NCI-H524 (cell line): ENCODE data around the gene TBCD.

ENCODE experiments used
- DNase-seq, 2 experiments: peaks; one replicate each; lab custom pipeline; 2025; lab: John Stamatoyannopoulos, UW

Gene TBCD

GRCh38 chr17:82871776-82872561 is 120.1 kb downstream of the TBCD start:
- no peak for DNase-seq

GRCh38 chr17:82872591-82873520 is 121.0 kb downstream of the TBCD start:
- no peak for DNase-seq

DNA sequence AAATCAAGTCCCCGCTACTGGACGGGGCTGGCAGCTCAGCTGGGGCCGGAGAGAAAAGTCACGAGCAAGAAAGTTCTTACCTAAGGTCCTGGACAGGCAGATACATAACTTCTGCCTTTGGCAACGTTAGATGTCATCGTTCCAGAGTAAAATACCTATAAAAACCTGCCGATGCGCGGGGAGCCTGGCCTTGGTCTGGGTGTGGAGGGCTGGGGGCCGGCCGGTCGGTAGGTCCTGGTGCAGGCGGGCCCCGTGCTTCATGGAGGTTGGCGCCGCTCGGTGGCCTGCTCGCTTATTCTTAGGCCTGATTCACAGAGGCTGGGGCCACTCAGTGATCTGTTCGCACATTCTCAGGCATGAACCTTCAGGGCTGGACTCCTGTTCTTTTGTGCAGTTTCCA is 121.7 kb downstream of the TBCD start:
- no peak for DNase-seq

DNA sequence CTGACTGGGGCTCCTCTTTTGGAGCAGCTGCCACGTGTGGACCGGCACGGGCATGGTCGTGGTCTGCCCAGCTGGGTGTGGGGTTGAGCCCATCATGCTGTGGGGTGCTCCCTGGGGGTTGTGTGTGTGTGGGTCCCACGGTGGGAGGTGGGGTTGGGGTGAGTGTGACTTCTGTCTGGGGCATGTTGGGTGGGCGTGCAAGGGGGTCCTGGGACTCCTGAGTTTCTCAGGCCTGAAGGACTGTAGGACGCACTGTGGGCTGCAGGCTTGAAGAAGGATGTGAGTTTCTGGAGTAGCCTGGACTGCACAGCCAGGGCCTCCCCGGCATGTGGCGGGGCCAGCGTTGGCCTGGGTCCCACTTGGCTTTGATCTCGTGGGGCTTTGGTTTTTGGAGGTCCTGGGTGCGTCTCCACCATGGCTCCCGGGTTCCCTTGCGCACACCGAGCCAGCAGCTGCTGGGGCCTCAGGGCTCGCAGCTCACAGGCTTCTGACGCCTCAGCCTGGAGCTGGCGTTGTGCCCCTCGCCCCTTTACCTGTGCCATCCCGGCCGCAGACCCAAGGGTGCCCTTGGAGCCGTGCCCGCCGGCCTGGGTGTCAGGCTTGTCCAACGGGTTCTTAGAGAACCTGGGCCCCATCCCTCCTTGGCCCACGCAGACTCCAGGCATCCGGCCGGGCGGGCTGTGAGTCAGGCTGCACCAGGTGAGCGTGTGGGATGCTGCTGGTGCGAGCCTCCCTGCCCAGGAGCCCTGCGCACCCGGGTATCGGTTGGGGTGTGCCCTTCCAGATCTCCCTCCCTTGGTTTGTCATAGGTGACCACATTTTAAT is 122.4 kb downstream of the TBCD start:
- no peak for DNase-seq

GRCh38 chr17:82875407-82875856 is 123.6 kb downstream of the TBCD start:
- no peak for DNase-seq

GRCh38 chr17:82876149-82876548 is 124.3 kb downstream of the TBCD start:
- DNase-seq, result no peak

DNA sequence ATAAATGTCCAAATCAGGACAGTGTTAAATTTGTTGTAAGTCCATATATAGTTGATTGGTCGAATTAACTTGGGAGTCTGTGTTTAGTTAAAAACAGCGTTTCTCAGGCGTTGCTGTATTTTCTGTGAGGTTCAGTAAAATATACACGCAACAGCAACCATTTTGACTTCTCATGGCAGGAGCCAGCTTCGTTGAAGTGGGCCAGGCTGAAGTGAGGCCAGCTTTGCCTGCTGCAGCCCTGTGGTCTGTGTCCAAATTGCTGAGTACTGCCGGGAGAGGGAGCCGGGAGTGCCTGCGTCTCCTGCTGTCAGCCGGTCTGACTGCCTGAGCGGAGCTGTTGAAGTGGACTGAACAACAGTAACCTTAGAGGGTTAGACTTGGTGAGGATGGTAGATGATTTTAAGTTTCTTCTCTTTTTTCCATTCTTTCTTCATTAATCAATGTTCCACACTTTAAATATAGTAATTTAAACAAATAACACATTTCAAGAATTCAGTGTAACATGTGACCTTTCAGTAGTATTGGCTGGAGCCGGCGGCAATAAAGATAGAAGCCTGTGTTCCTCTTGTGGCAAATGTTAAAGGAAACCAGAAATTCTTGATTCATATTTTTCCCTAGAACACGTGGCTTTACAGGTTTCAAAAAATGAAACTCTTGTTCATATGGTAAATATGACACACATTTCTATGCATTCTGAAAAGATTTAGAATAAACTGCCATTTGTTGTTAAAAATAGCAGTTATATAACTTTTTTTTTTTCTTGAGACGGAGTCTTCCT is 124.9 kb downstream of the TBCD start:
- peak in 1 of 2 experiments; percentile 25 for DNase-seq

- no peak for DNase-seq
These were observed 126.7 kb downstream of the TBCD start for GRCh38 chr17:82878527-82878926.

DNA sequence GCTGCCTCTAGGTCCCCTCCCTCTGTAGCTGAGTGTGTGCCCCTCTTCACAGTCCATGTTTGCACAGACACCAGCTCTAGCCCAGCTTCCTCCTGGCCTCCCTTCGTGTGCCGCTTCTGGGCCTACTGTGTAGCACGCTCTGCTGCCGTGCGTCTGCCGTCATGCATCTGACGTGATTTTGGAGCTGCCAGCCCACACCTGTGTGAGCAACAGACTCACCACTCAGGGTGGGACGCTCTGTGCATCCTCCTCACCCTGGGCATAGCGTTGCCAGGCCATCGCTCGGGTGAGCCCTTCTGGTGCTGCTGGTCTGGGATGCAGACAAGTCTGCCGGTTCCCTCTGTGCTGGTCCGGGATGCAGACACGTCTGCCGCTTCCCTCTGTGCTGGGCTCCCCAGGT is 127.4 kb downstream of the TBCD start:
- no peak for DNase-seq

DNA sequence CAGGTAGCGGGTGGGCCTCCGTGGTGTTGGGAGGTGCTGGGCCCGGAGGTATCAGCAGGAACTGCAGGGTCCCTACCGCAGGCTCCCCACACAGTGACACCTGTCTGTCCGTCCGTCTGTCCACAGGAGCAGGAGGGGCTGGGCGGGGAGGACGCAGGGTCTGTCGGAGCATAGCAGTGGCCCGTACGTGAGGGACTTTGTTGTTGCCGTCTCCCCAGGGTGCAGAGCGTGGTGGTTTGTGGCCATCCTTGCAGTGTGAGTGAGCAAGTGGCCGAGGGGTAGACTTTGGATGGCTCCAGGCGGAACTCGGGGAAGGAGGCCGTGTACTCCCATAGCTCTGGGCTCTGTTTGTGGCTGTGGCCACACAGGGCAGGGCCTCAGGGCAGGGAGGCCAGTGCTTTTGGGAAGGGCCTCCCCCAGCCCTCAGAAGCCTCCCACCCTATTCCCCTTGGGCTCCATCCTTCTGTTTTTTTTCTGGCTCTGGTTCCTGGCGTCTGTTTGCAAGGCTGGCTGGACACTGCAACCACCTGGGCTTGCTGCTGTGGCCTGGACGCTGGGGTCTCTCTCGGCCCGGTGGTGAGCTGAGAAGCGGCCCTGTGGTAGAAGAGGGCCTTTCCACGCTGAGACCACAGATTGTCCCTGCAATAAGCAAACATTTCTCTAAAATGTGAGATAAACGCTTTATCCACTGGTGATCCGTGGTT is 128.9 kb downstream of the TBCD start:
- no peak for DNase-seq

DNA sequence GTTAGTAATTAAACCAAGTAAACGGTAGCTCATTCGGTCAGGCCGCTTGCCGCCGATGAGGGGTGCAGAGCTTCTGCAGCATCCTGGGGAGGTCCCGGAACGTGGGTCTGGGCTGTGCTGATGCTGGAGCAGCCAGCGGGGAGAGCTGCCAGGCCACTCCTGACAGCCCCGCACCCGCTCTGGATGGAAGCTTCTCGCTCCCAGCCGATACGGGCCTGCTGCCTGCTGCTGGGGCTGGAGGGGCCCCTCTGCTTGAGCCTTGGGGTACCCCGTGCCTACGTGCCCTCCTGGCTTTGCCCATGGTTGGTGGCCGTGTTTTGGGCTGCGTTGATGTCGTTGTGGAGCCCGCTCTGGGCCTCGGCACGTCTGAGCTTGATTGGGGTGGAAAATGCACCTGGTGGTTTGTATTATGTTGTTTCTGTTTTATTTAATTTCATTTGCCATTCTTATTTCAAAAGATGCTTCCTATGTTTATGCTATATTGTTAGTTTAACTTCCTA is 129.5 kb downstream of the TBCD start:
- DNase-seq, result no peak

DNA sequence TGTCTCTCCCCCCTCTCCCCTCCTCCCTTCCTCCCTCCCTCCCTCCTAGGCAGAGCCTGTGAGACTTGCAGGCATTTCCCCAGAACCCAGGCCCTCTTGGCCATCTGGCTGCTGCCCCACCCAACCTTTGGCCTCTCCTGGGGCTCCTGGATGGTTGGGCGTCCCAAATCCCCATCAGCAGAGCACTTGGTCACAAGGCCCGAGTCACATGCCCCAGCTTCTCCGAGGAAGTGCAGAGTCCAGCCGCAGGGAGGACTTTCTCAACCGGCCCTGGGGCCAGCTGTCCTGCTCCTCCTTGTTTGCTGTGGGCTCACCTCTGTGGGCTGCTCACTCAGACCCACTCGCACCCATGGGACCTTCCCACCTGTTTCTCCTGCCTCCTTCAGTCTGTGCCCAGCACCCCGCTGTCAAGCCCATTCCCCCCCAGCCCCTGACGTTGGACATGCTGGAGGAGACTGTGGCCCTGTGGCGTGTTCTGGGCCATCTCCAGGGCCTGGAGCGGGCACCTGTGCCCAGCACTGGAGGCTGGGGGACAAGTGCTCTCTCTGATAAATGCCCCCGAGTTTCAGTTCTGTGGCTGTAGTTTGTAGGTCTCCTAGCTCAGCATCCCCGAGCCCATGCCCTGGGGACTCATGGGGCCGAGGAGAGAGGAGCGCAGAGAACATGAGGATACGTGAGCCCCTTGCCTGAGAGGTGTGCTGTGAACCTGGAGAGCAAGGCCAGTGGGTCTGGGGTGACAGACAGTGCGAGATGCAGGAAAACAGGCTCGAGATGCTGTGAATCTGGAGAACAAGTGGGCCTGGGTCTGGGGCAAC is 130.2 kb downstream of the TBCD start:
- peak in 1 of 2 experiments; percentile 68 for DNase-seq

DNA sequence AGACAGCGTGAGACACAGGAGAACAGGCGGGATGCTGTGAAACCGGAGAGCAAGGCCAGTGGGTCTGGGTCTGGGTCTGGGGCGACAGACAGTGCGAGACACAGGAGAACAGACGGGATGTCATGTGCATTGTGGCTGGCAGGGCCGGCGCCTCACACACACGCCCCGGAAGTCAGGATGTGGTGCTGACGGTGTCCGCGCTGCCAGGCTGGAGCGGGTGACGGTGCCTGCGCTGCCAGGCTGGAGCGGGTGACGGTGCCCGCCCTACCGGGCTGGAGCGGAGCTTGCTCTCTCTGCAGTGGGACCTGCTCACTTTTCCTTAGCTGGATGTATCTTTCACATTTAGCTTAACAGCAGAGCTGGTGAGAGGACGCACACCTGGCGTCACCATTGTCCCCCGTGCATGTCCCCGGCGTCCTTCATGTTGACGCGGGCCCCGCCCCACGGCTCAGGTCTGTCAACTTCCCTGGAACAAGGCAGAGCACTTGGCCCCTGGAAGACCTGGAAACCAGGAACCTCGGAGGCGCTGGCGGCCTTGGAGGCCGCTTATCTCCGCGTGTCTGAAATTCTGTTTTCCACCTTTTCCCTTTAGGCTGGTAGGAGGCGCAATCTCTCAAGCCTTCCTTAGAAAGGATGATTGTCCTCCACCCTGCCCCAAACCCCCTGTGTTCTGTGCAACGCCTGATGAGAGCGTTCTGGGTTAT is 131.0 kb downstream of the TBCD start:
- DNase-seq, result no peak

DNA sequence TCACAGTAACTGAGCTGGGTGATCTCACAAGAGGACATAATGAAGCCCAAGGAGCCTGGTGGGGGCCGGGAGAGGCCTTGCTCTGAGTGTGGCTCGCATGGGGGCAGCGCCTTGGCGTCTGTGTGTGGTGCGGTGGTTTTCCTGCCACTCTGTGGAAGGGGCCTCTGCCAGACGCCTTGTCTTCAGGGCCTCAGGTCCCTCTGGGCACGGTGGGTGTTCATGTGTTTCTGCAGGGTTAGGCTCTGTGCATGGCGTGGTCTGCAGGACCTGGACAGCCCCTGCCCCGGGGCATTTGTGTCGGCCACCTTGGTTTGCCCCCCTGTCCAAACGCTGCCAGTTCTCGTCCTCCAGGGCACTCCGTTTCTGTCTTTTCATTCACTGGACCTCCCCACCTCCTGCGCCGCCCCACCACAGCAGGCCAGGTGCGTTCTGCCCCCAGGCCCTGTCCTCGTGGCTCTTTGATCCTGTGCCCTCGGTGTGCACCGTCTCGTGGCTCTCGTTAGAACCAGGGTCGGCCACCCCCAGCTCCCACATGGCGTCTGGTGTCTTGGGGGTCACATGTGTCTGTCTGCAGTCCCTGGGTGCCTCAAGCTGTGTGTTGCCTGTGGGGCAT is 131.7 kb downstream of the TBCD start:
- no peak for DNase-seq

GRCh38 chr17:82884341-82884969 is 132.6 kb downstream of the TBCD start:
- no peak for DNase-seq

- DNase-seq, result no peak
These were observed 133.1 kb downstream of the TBCD start for GRCh38 chr17:82884970-82885353.

DNA sequence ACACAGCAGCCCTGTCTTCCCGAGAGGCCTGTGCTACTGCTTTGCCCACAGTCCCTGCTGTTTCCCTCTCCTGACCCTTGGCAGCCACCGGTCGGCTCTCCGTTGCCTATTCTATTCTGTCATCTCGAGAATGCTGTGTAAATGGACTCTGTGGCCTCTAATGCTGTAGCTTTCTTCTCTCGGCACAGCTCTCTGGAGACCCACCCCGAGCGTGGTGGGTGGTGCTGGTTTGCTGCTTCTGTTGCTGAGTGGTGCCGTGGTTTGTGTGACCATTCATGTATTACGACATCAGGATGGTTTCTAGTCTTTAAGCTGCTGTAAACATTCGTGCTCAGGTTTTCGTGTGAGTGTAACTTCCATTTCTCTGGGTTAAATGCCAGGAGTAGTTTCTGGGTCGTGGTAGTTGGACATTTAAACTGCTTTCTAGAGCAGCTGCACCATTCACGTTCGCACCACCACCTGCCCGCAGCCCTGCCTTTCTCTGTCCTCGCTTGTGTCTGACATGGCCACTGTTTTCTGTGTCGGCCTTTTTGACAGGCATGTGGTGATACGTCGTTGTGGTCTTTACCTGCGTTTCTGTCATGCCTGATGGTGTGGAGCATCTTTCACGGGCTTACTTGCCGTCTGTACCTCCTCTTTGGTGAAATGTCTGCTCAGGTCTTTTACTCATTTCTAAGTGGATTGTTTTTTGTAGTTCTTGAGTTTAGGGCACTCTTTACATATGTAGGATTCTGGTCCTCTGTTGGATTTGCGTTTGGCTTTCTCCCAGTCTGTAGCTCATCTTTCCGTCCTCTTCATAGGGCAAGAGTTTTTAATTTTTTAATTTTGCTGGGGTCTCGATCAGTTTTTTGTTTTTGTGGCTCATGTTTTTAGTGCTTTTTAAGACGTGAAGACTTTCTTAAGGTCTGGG is 135.6 kb downstream of the TBCD start:
- DNase-seq, result no peak
